Adipose tissue (tissue), 3 donors: ENCODE results near the gene CAPG. TPM values are rescaled to one million over a fixed set of nuclear protein-coding genes. Genes with fewer than 3 reads are reported as not detected.

Experiments used
- polyA plus RNA-seq, 3 donors: library from polyadenylated mRNA; stranded (reverse); fragments of 200-250 nt; gene quantifications; one replicate each; pipeline ENCODE4 v1.2.3, GENCODE V29; 2013
- donor health status: healthy with polysubstance abuse.
- donor health status: Bipolar disorder and iron deficiency.
- donor health status: healthy.

Gene CAPG
- polyA plus RNA-seq, 3 donors: 22.2 to 129 (median 76.7) TPM

Other genes starting within 250 kb of the CAPG start
- 10 to 100 TPM; 25.9 to 54.4 (median 28.4) TPM for gene TGOLN2, start 82.4 kb downstream of the CAPG start, polyA plus RNA-seq
- 100 to 1,000 TPM in 2 of 3 donors, 10 to 100 TPM in 1; 66.7 to 439 (median 121) TPM for gene RETSAT, start 55.8 kb downstream of the CAPG start, polyA plus RNA-seq
- 100 to 1,000 TPM in 1 of 3 donors, 10 to 100 TPM in 2; 26.7 to 135 (median 27.1) TPM for gene ELMOD3, start 55.6 kb downstream of the CAPG start, polyA plus RNA-seq
- under 1 TPM in 2 of 3 donors, not detected in 1; 0.40 to 0.89 TPM for gene SH2D6, start 8.3 kb upstream of the CAPG start, polyA plus RNA-seq
- 100 to 1,000 TPM; 139 to 362 (median 309) TPM for gene MAT2A, start 128.8 kb upstream of the CAPG start, polyA plus RNA-seq
- gene GGCX, start 151.1 kb upstream of the CAPG start, polyA plus RNA-seq: 10 to 100 TPM in 2 of 3 donors, 1 to 10 TPM in 1; 9.0 to 31.3 (median 25.5) TPM
- 100 to 1,000 TPM in 2 of 3 donors, 10 to 100 TPM in 1; 67.7 to 151 (median 138) TPM for gene VAMP8, start 167.2 kb upstream of the CAPG start, polyA plus RNA-seq
- gene VAMP5, start 174.1 kb upstream of the CAPG start, polyA plus RNA-seq: 100 to 1,000 TPM in 2 of 3 donors, 10 to 100 TPM in 1; 38.7 to 292 (median 145) TPM
- 100 to 1,000 TPM; 177 to 184 (median 177) TPM for gene RNF181, start 185.4 kb upstream of the CAPG start, polyA plus RNA-seq
- 10 to 100 TPM; 23.5 to 30.3 (median 28.4) TPM for gene TMEM150A, start 192.3 kb upstream of the CAPG start, polyA plus RNA-seq
- gene C2orf68, start 201.7 kb upstream of the CAPG start, polyA plus RNA-seq: 10 to 100 TPM; 10.6 to 15.5 (median 14.7) TPM
- 10 to 100 TPM; 20.2 to 44.9 (median 31.7) TPM for gene USP39, start 205.8 kb upstream of the CAPG start, polyA plus RNA-seq